PC-3 (cell line): Measurements from ENCODE around the gene VPS13C. TPM values are rescaled to one million over a fixed set of nuclear protein-coding genes. Genes with fewer than 3 reads are reported as not detected.

ENCODE experiments used
- ATAC-seq: fragments of 200-7000 bp; cut with Tn5 transposase; 2 replicates; pipeline ENCODE4 v1.9.1; 2020; ENCODE audit warnings: mild to moderate bottlenecking, moderate library complexity
- BruUV-seq: library from RNA; stranded (reverse); fragments of 400-500 nt; replicated peaks from 2 replicates; lab custom pipeline; 2021; lab: Mats Ljungman, UMichigan
- CTCF ChIA-PET: fragments of 300-600 bp; sonication (Branson Sonifier 250); formaldehyde crosslinking; loops from one replicate; lab custom pipeline; 2022; ENCODE audit warnings: antibody characterized with exemption; lab: Charles Lee
- POLR2A ChIA-PET: fragments of 300-600 bp; sonication (Branson Sonifier 250); formaldehyde crosslinking; loops from one replicate; lab custom pipeline; 2022; ENCODE audit warnings: antibody characterized with exemption; ENCODE audit not compliant: unreplicated experiment; lab: Charles Lee
- DNase-seq: peaks from one replicate; pipeline ENCODE4 v3.0.0-alpha.2; 2015
- H2AFZ ChIP-seq: fragments of 300-600 bp; sonication (generic); 2 replicates; pipeline ENCODE4 v1.6.0; 2016; ENCODE audit warnings: antibody characterized with exemption, low read length
- H3F3A ChIP-seq: fragments of 300-600 bp; sonication (generic); one replicate; pipeline ENCODE4 v1.6.0; 2017; ENCODE audit warnings: antibody characterized with exemption, low read length, control low read depth, mild to moderate bottlenecking; ENCODE audit not compliant: unreplicated experiment
- H3K27ac ChIP-seq: fragments of 300-600 bp; sonication (generic); 2 replicates; pipeline ENCODE4 v1.5.1; 2016; ENCODE audit warnings: mild to moderate bottlenecking, low read length
- H3K27me3 ChIP-seq: fragments of 300-600 bp; sonication (generic); 2 replicates; pipeline ENCODE4 v1.6.1; 2016; ENCODE audit warnings: low read length, mixed read lengths
- H3K36me3 ChIP-seq: fragments of 300-600 bp; sonication (generic); 2 replicates; pipeline ENCODE4 v1.6.1; 2016; ENCODE audit warnings: low read depth, mixed run types, low read length, mixed read lengths
- H3K4me1 ChIP-seq: fragments of 300-600 bp; sonication (generic); 2 replicates; pipeline ENCODE4 v1.5.1; 2016; ENCODE audit warnings: low read length; ENCODE audit not compliant: insufficient read depth
- H3K4me2 ChIP-seq: fragments of 300-600 bp; sonication (generic); 2 replicates; pipeline ENCODE4 v1.6.0; 2016; ENCODE audit warnings: low read length
- H3K4me3 ChIP-seq: fragments of 300-600 bp; sonication (generic); 2 replicates; pipeline ENCODE4 v1.5.1; 2016; ENCODE audit warnings: mild to moderate bottlenecking, low read length, mixed read lengths
- H3K79me2 ChIP-seq: fragments of 300-600 bp; sonication (generic); 2 replicates; pipeline ENCODE4 v1.6.1; 2017; ENCODE audit warnings: low read length, mixed read lengths
- H3K9ac ChIP-seq: fragments of 300-600 bp; sonication (generic); 2 replicates; pipeline ENCODE4 v1.6.0; 2016; ENCODE audit warnings: mild to moderate bottlenecking, low read length
- H3K9me2 ChIP-seq: fragments of 300-600 bp; sonication (generic); replicated peaks from 2 replicates; pipeline ENCODE4 v1.6.1; 2016; ENCODE audit warnings: mixed run types, low read length, mixed read lengths
- H3K9me3 ChIP-seq: fragments of 300-600 bp; sonication (generic); 2 replicates; pipeline ENCODE4 v1.6.1; 2016; ENCODE audit warnings: low read length, mixed read lengths
- H4K20me1 ChIP-seq: fragments of 300-600 bp; sonication (generic); 2 replicates; pipeline ENCODE4 v1.6.1; 2016; ENCODE audit warnings: low read length, mixed read lengths
- CTCF ChIP-seq: fragments of 300-600 bp; sonication (generic); conservative IDR thresholded peaks from 2 replicates; pipeline ENCODE4 v1.5.1; 2017; ENCODE audit warnings: antibody characterized with exemption, low read depth, mild to moderate bottlenecking, low read length
- EZH2 ChIP-seq: fragments of 300-600 bp; sonication (generic); IDR thresholded peaks from one replicate; pipeline ENCODE4 v1.6.1; 2017; ENCODE audit warnings: antibody characterized with exemption, mild to moderate bottlenecking, low read length; ENCODE audit not compliant: unreplicated experiment
- EZH2phosphoT487 ChIP-seq: fragments of 300-600 bp; sonication (generic); IDR thresholded peaks from 2 replicates; pipeline ENCODE4 v1.6.1; 2018; ENCODE audit warnings: mild to moderate bottlenecking, antibody characterized with exemption, low read length, borderline replicate concordance
- intact Hi-C: fragments of 100-400 bp; cut with micrococcal nuclease; formaldehyde crosslinking; loops from 2 replicates; pipeline ENCODE4 v1.9.0; 2023
- total RNA-seq: library from RNA; depleted of rRNA; stranded (reverse); fragments of >200 nt; gene quantifications from 2 replicates; pipeline ENCODE4 v1.2.3, GENCODE V29; 2014

Gene VPS13C
- total RNA-seq, 1 experiment from 2014 or later = 11.4 TPM

GRCh38 chr15:62104401-62104800 is 44.2 kb upstream of the VPS13C start:
- Histone ChIP-seq H3K27me3 (no peaks in the 10 kb centered on the region), H3F3A (no peaks in the 10 kb centered on the region), H3K4me1 (peaks cover 7% of the 10 kb centered on the region), H3K9me2 (no peaks in the 10 kb centered on the region), H2AFZ (no peak overlapping the region), H3K27ac (no peak overlapping the region), H3K9ac (no peak overlapping the region), H3K4me3 (no peak overlapping the region), H3K79me2 (no peaks in the 10 kb centered on the region), H3K36me3 (no peaks in the 10 kb centered on the region), H3K4me2 (no peak overlapping the region), H4K20me1 (no peaks in the 10 kb centered on the region), H3K9me3 (no peaks in the 10 kb centered on the region)
- DNase-seq = no peak
- no TSS peak for BruUV-seq
- POLR2A ChIA-PET = no interaction called here
- no peak for TF ChIP-seq CTCF
- TF ChIP-seq EZH2 = no peak
- no peak for TF ChIP-seq EZH2phosphoT487
- no peak for ATAC-seq
- intact Hi-C loops = no loop called here
- CTCF ChIA-PET = no interaction called here

GRCh38 chr15:62103431-62103830 is 43.2 kb upstream of the VPS13C start:
- no peak overlapping the region for H3K9ac ChIP-seq
- intact Hi-C loops = no loop called here
- POLR2A ChIA-PET = no interaction called here
- no TSS peak for BruUV-seq
- H3K4me2 ChIP-seq = no peak overlapping the region
- CTCF ChIA-PET = no interaction called here
- H3K79me2 ChIP-seq = no peaks in the 10 kb centered on the region
- no peaks in the 10 kb centered on the region for H3F3A ChIP-seq
- H3K4me3 ChIP-seq = no peak overlapping the region
- no peaks in the 10 kb centered on the region for H3K9me3 ChIP-seq
- H3K36me3 ChIP-seq = no peaks in the 10 kb centered on the region
- DNase-seq = no peak
- no peak overlapping the region for H3K27ac ChIP-seq
- no peaks in the 10 kb centered on the region for H3K9me2 ChIP-seq
- no peak for ATAC-seq
- H3K4me1 ChIP-seq = peaks cover 13% of the 10 kb centered on the region
- TF ChIP-seq EZH2phosphoT487 = no peak
- TF ChIP-seq CTCF = no peak
- no peak for TF ChIP-seq EZH2
- no peaks in the 10 kb centered on the region for H4K20me1 ChIP-seq
- no peak overlapping the region for H2AFZ ChIP-seq
- H3K27me3 ChIP-seq = no peaks in the 10 kb centered on the region

GRCh38 chr15:62099094-62099601 is 38.9 kb upstream of the VPS13C start:
- TF ChIP-seq EZH2phosphoT487 (no peak), CTCF (no peak), EZH2 (no peak)
- intact Hi-C loops = loop anchor here (1.0 kb wide), 1 partner anchor 25 kb away; no protein-coding TSS in a partner anchor
- peaks cover 7% of the 10 kb centered on the region for H3K4me1 ChIP-seq
- no peaks in the 10 kb centered on the region for H3K27me3 ChIP-seq
- H3K36me3 ChIP-seq = no peaks in the 10 kb centered on the region
- H4K20me1 ChIP-seq = no peaks in the 10 kb centered on the region
- H3K79me2 ChIP-seq = no peaks in the 10 kb centered on the region
- peak overlapping the region; percentile 61 for H3K4me2 ChIP-seq
- TSS peak; percentile 55 for BruUV-seq
- H3K9me3 ChIP-seq = no peaks in the 10 kb centered on the region
- DNase-seq (peak; percentile 74), ATAC-seq (peak; percentile 87)
- POLR2A ChIA-PET = no interaction called here
- peak overlapping the region; percentile 22; the same call in 1 of the 2 replicates for H3K4me3 ChIP-seq
- H3K9me2 ChIP-seq = no peaks in the 10 kb centered on the region
- peak overlapping the region; percentile 22 for H3K9ac ChIP-seq
- peak overlapping the region; percentile 59 for H3K27ac ChIP-seq
- no peaks in the 10 kb centered on the region for H3F3A ChIP-seq
- CTCF ChIA-PET = no interaction called here
- H2AFZ ChIP-seq = peak overlapping the region; percentile 56; the same call in 1 of the 2 replicates
